Activated CD4-positive, alpha-beta T cell treated with anti-CD3 and anti-CD28 coated beads for 36 hours (primary cell): ENCODE measurements around the gene CHRNA9. TPM values are rescaled to one million over a fixed set of nuclear protein-coding genes. Genes with fewer than 3 reads are reported as not detected.

Source experiments
- ATAC-seq: fragments of 200-7000 bp; cut with Tn5 transposase; one replicate; pipeline ENCODE4 v1.10.0; 2021; ENCODE audit warnings: mild to moderate bottlenecking, moderate library complexity
- CTCF ChIA-PET: fragments of 350-600 bp; sonication (Branson Sonifier 250); formaldehyde crosslinking; loops from one replicate; lab custom pipeline; 2021; ENCODE audit warnings: antibody characterized with exemption; lab: Charles Lee
- POLR2A ChIA-PET: fragments of 350-600 bp; sonication (Branson Sonifier 250); formaldehyde crosslinking; loops from one replicate; lab custom pipeline; 2021; ENCODE audit warnings: antibody characterized with exemption, inconsistent platforms; lab: Charles Lee
- DNase-seq: peaks from one replicate; pipeline ENCODE4 v3.0.0-alpha.2; 2020
- H3K27ac Mint-ChIP-seq: one replicate; pipeline ENCODE4 v1.8.0; 2021; ENCODE audit warnings: mixed read lengths
- H3K27me3 Mint-ChIP-seq: one replicate; pipeline ENCODE4 v1.8.0; 2021; ENCODE audit warnings: mixed read lengths
- H3K36me3 Mint-ChIP-seq: one replicate; pipeline ENCODE4 v1.8.0; 2021; ENCODE audit warnings: low read depth, mixed read lengths
- H3K4me1 Mint-ChIP-seq: one replicate; pipeline ENCODE4 v1.8.0; 2021; ENCODE audit warnings: mixed read lengths
- H3K4me3 Mint-ChIP-seq: one replicate; pipeline ENCODE4 v1.8.0; 2021; ENCODE audit warnings: mild to moderate bottlenecking, moderate library complexity, mixed read lengths
- H3K9me3 Mint-ChIP-seq: one replicate; pipeline ENCODE4 v1.8.0; 2021; ENCODE audit warnings: low read depth, mixed read lengths
- intact Hi-C, 2 experiments: fragments of 100-400 bp; cut with DNase I in 1 of 2; cut with micrococcal nuclease in 1 of 2; formaldehyde crosslinking; loops; one replicate each; pipeline versions ENCODE4 v1.14.2 to v1.15.1; 2022 to 2024; cut with DNase I, micrococcal nuclease
- total RNA-seq, 2 experiments: library from RNA; stranded (reverse); gene quantifications; one replicate each; pipeline ENCODE4 v1.2.3, GENCODE V29; 2021

The CHRNA9 gene
- total RNA-seq, 2 experiments from 2014 or later, result not detected

- H3K4me3 Mint-ChIP-seq, result no peak overlapping the region
- no peak for DNase-seq
- ATAC-seq, result peak; percentile 21
- POLR2A ChIA-PET, result interaction anchor here (0.6 to 0.8 kb wide), 3 partner anchors 17 to 76 kb away, joined by 3 to 4 read pairs (median 3); no protein-coding TSS in a partner anchor
- H3K27ac Mint-ChIP-seq, result peak overlapping the region; percentile 77
- H3K27me3 Mint-ChIP-seq, result no peaks in the 10 kb centered on the region
- CTCF ChIA-PET, result interaction anchor here (0.6 to 1.0 kb wide), 4 partner anchors 10 to 71 kb away, joined by 3 to 4 read pairs (median 4); no protein-coding TSS in a partner anchor
- intact Hi-C loops, result loop anchor here in 1 of 2 experiments (2.0 kb wide), 1 partner anchor 15 kb away; no protein-coding TSS in a partner anchor
- H3K4me1 Mint-ChIP-seq, result peaks cover 71% of the 10 kb centered on the region
- peaks cover 6% of the 10 kb centered on the region for H3K36me3 Mint-ChIP-seq
- H3K9me3 Mint-ChIP-seq, result peaks cover 7% of the 10 kb centered on the region
Measured at GRCh38 chr4:40299811-40300292, 35.3 kb upstream of the CHRNA9 start.

- DNase-seq (no peak), ATAC-seq (no peak)
- intact Hi-C loops, result loop anchor here in 1 of 2 experiments (2.0 kb wide), 1 partner anchor 16 kb away; no protein-coding TSS in a partner anchor
- H3K27ac Mint-ChIP-seq, result peak overlapping the region; percentile 82
- H3K9me3 Mint-ChIP-seq, result peaks cover 7% of the 10 kb centered on the region
- CTCF ChIA-PET, result interaction anchor here (0.6 to 1.4 kb wide), 5 partner anchors 9 to 105 kb away, joined by 3 to 4 read pairs (median 4); no protein-coding TSS in a partner anchor
- H3K4me1 Mint-ChIP-seq, result peaks cover 78% of the 10 kb centered on the region
- H3K4me3 Mint-ChIP-seq, result peak overlapping the region; percentile 11
- POLR2A ChIA-PET, result interaction anchor here (0.6 to 0.8 kb wide), 3 partner anchors 16 to 77 kb away, joined by 3 to 4 read pairs (median 3); no protein-coding TSS in a partner anchor
- H3K36me3 Mint-ChIP-seq, result peaks cover 7% of the 10 kb centered on the region
- H3K27me3 Mint-ChIP-seq, result no peaks in the 10 kb centered on the region
Measured at GRCh38 chr4:40300371-40301162, 34.6 kb upstream of the CHRNA9 start.

- CTCF ChIA-PET, result interaction anchor here (1.0 to 1.4 kb wide), 3 partner anchors 11 to 106 kb away, joined by 3 to 4 read pairs (median 3); no protein-coding TSS in a partner anchor
- peak overlapping the region; percentile 82 for H3K27ac Mint-ChIP-seq
- H3K4me1 Mint-ChIP-seq, result peaks cover 85% of the 10 kb centered on the region
Measured at GRCh38 chr4:40301603-40302002, 33.5 kb upstream of the CHRNA9 start.

GRCh38 chr4:40303751-40304150, 31.4 kb upstream of the CHRNA9 start:
- DNase-seq (no peak), ATAC-seq (no peak)
- ChIA-PET CTCF (interaction anchor here (1.2 to 7.3 kb wide), 2 partner anchors 21 to 106 kb away, joined by 4 to 68 read pairs; partner anchors contain the start of gene RHOH), POLR2A (interaction anchor here (0.6 kb wide), 1 partner anchor 240 kb away, joined by 3 read pairs; no protein-coding TSS in a partner anchor)
- Mint-ChIP-seq H3K4me3 (no peak overlapping the region), H3K9me3 (peaks cover 7% of the 10 kb centered on the region), H3K27me3 (no peaks in the 10 kb centered on the region), H3K36me3 (peaks cover 7% of the 10 kb centered on the region), H3K27ac (no peak overlapping the region), H3K4me1 (peaks cover 88% of the 10 kb centered on the region)
- intact Hi-C loops, result no loop called here

More at GRCh38 chr4:40301603-40302002, 33.5 kb upstream of the CHRNA9 start:
- POLR2A ChIA-PET, result no interaction called here
- Mint-ChIP-seq H3K27me3 (no peaks in the 10 kb centered on the region), H3K9me3 (peaks cover 7% of the 10 kb centered on the region), H3K36me3 (peaks cover 7% of the 10 kb centered on the region), H3K4me3 (peak overlapping the region; percentile 47)
- intact Hi-C loops, result loop anchor here in 1 of 2 experiments (2.0 kb wide), 1 partner anchor 17 kb away; no protein-coding TSS in a partner anchor
- DNase-seq, result peak; percentile 63
- peak; percentile 44 for ATAC-seq

- Mint-ChIP-seq H3K27me3 (no peaks in the 10 kb centered on the region), H3K4me3 (peak overlapping the region; percentile 58), H3K4me1 (peaks cover 86% of the 10 kb centered on the region), H3K9me3 (peaks cover 7% of the 10 kb centered on the region), H3K36me3 (peaks cover 7% of the 10 kb centered on the region), H3K27ac (peak overlapping the region; percentile 86)
- CTCF ChIA-PET, result interaction anchor here (0.5 to 7.3 kb wide), 9 partner anchors 11 to 119 kb away, joined by 3 to 68 read pairs (median 4); partner anchors contain the start of gene RHOH
- POLR2A ChIA-PET, result interaction anchor here (0.8 to 1.5 kb wide), 2 partner anchors 100 to 106 kb away, joined by 4 to 6 read pairs; no protein-coding TSS in a partner anchor
- ATAC-seq (peak; percentile 31), DNase-seq (peak; percentile 75)
- intact Hi-C loops, result loop anchor here (1.0 to 5.0 kb wide), 8 partner anchors 21 to 848 kb away; partner anchors contain the start of genes LIAS (in 1 of the 2), PDS5A (in 1 of the 2), RPL9 (in 1 of the 2) and SMIM14 (in 1 of the 2)
Measured at GRCh38 chr4:40305328-40306170, 29.6 kb upstream of the CHRNA9 start.

- ChIA-PET CTCF (interaction anchor here (0.8 to 7.3 kb wide), 11 partner anchors 11 to 151 kb away, joined by 3 to 68 read pairs (median 7); partner anchors contain the start of gene RHOH), POLR2A (interaction anchor here (1.4 to 1.5 kb wide), 2 partner anchors 76 to 107 kb away, joined by 4 to 6 read pairs; no protein-coding TSS in a partner anchor)
- Mint-ChIP-seq H3K4me3 (peak overlapping the region; percentile 15), H3K27me3 (no peaks in the 10 kb centered on the region), H3K9me3 (peaks cover 7% of the 10 kb centered on the region), H3K27ac (peak overlapping the region; percentile 25), H3K36me3 (peaks cover 7% of the 10 kb centered on the region), H3K4me1 (peaks cover 87% of the 10 kb centered on the region)
- intact Hi-C loops, result loop anchor here (5.0 kb wide), 4 partner anchors 329 to 849 kb away; partner anchors contain the start of genes LIAS (in 1 of the 2), PDS5A (in 1 of the 2), RPL9 (in 1 of the 2) and SMIM14 (in 1 of the 2)
- DNase-seq (no peak), ATAC-seq (no peak)
Measured at GRCh38 chr4:40306226-40306625, 28.9 kb upstream of the CHRNA9 start.

GRCh38 chr4:40306976-40307375, 28.2 kb upstream of the CHRNA9 start:
- H3K27me3 Mint-ChIP-seq, result no peaks in the 10 kb centered on the region
- peaks cover 7% of the 10 kb centered on the region for H3K9me3 Mint-ChIP-seq
- H3K36me3 Mint-ChIP-seq, result peaks cover 7% of the 10 kb centered on the region
- ChIA-PET CTCF (interaction anchor here (0.9 to 7.3 kb wide), 21 partner anchors 10 to 211 kb away, joined by 3 to 68 read pairs (median 6); partner anchors contain the start of gene RHOH), POLR2A (interaction anchor here (0.8 to 2.3 kb wide), 5 partner anchors 68 to 249 kb away, joined by 3 to 15 read pairs (median 4); no protein-coding TSS in a partner anchor)
- DNase-seq (no peak), ATAC-seq (no peak)
- H3K4me3 Mint-ChIP-seq, result peak overlapping the region; percentile 71
- intact Hi-C loops, result loop anchor here (1.0 to 5.0 kb wide), 5 partner anchors 102 to 850 kb away; partner anchors contain the start of genes LIAS (in 1 of the 2), PDS5A (in 1 of the 2), RPL9 (in 1 of the 2) and SMIM14 (in 1 of the 2)
- peak overlapping the region; percentile 96 for H3K27ac Mint-ChIP-seq
- H3K4me1 Mint-ChIP-seq, result peaks cover 87% of the 10 kb centered on the region

GRCh38 chr4:40307627-40308497, 27.3 kb upstream of the CHRNA9 start:
- POLR2A ChIA-PET, result interaction anchor here (0.8 to 2.3 kb wide), 7 partner anchors 9 to 250 kb away, joined by 3 to 15 read pairs (median 4); no protein-coding TSS in a partner anchor
- CTCF ChIA-PET, result interaction anchor here (0.6 to 7.3 kb wide), 29 partner anchors 9 to 252 kb away, joined by 3 to 68 read pairs (median 6); partner anchors contain the start of genes N4BP2 and RHOH
- H3K9me3 Mint-ChIP-seq, result peaks cover 6% of the 10 kb centered on the region
- peak; percentile 58 for ATAC-seq
- H3K36me3 Mint-ChIP-seq, result peaks cover 7% of the 10 kb centered on the region
- intact Hi-C loops, result loop anchor here (1.0 to 5.0 kb wide), 7 partner anchors 53 to 851 kb away; partner anchors contain the start of genes LIAS (in 1 of the 2), N4BP2 (in 1 of the 2), PDS5A (in 1 of the 2) and RPL9 (in 1 of the 2)
- peak; percentile 80 for DNase-seq
- peak overlapping the region; percentile 96 for H3K27ac Mint-ChIP-seq
- peak overlapping the region; percentile 71 for H3K4me3 Mint-ChIP-seq
- peaks cover 86% of the 10 kb centered on the region for H3K4me1 Mint-ChIP-seq
- no peaks in the 10 kb centered on the region for H3K27me3 Mint-ChIP-seq
